Mesenchymal stem cell (in vitro differentiated cells and primary cell): ENCODE results near the gene ADD1.

ENCODE experiments used
- DNase-seq: peaks from one replicate; pipeline ENCODE4 v3.0.0-alpha.2; 2013
- H2AFZ ChIP-seq: one replicate; pipeline ENCODE4 v1.6.1; 2013; ENCODE audit warnings: low read depth, mild to moderate bottlenecking, control low read depth, inconsistent platforms, low read length, moderate library complexity
- H2AK5ac ChIP-seq: 2 replicates; pipeline ENCODE4 v1.6.1; 2013; ENCODE audit warnings: low read length, moderate library complexity, mild to moderate bottlenecking, inconsistent platforms; ENCODE audit not compliant: severe bottlenecking
- H2BK120ac ChIP-seq: one replicate; pipeline ENCODE4 v1.6.1; 2013; ENCODE audit warnings: low read depth, mild to moderate bottlenecking, inconsistent platforms, low read length, moderate library complexity
- H2BK12ac ChIP-seq, 2 experiments: one replicate each; pipeline ENCODE4 v1.6.1; 2013; ENCODE audit warnings: inconsistent platforms in 2 of 2, low read length in 2 of 2, mild to moderate bottlenecking in 2 of 2, moderate library complexity in 2 of 2, control low read depth in 1 of 2
- H2BK15ac ChIP-seq: one replicate; pipeline ENCODE4 v1.6.1; 2013; ENCODE audit warnings: mild to moderate bottlenecking, low read depth, inconsistent platforms; ENCODE audit not compliant: poor library complexity, severe bottlenecking
- H2BK5ac ChIP-seq: 2 replicates; pipeline ENCODE4 v1.6.1; 2013; ENCODE audit warnings: low read depth, mild to moderate bottlenecking, low read length, control low read depth, inconsistent platforms; ENCODE audit not compliant: poor library complexity, severe bottlenecking
- H3K14ac ChIP-seq, 2 experiments: one replicate each; pipeline ENCODE4 v1.6.1; 2013; ENCODE audit warnings: inconsistent platforms in 2 of 2, low read length in 2 of 2, control low read depth in 1 of 2, mild to moderate bottlenecking in 1 of 2, moderate library complexity in 1 of 2
- H3K18ac ChIP-seq, 2 experiments: one replicate each; pipeline ENCODE4 v1.6.1; 2013; ENCODE audit warnings: inconsistent platforms in 2 of 2, low read length in 2 of 2, control low read depth in 1 of 2, low read depth in 1 of 2, mild to moderate bottlenecking in 1 of 2
- H3K23ac ChIP-seq, 2 experiments: one replicate each; pipeline ENCODE4 v1.6.1; 2013; ENCODE audit warnings: inconsistent platforms in 2 of 2, low read length in 2 of 2, mild to moderate bottlenecking in 2 of 2, moderate library complexity in 2 of 2, control low read depth in 1 of 2
- H3K27ac ChIP-seq: 2 replicates; pipeline ENCODE4 v1.5.1; 2013; ENCODE audit warnings: mild to moderate bottlenecking, moderate library complexity, low read length, control low read depth, inconsistent platforms; ENCODE audit not compliant: poor library complexity, severe bottlenecking
- H3K27me3 ChIP-seq, 2 experiments: 2 replicates each; pipeline versions ENCODE4 v1.6.1 to v1.7.0; 2013; ENCODE audit warnings: low read length in 2 of 2, mild to moderate bottlenecking in 2 of 2, moderate library complexity in 2 of 2, control low read depth in 1 of 2, inconsistent platforms in 1 of 2; ENCODE audit not compliant: control insufficient read depth in 1 of 2, insufficient read depth in 1 of 2
- H3K36me3 ChIP-seq, 2 experiments: 2 replicates each; pipeline versions ENCODE4 v1.6.1 to v1.7.0; 2013; ENCODE audit warnings: low read length in 2 of 2, control low read depth in 1 of 2, inconsistent platforms in 1 of 2, low read depth in 1 of 2, mild to moderate bottlenecking in 1 of 2; ENCODE audit not compliant: insufficient read depth in 2 of 2, control insufficient read depth in 1 of 2
- H3K4ac ChIP-seq, 2 experiments: one replicate each; pipeline ENCODE4 v1.6.1; 2013; ENCODE audit warnings: inconsistent platforms in 2 of 2, low read length in 2 of 2, mild to moderate bottlenecking in 2 of 2, moderate library complexity in 2 of 2, control low read depth in 1 of 2, low read depth in 1 of 2
- H3K4me1 ChIP-seq: 2 replicates; pipeline ENCODE4 v1.6.1; 2013; ENCODE audit warnings: low read depth, low read length, control low read depth; ENCODE audit not compliant: control insufficient read depth, insufficient read depth
- H3K4me2 ChIP-seq: 2 replicates; pipeline ENCODE4 v1.6.1; 2013; ENCODE audit warnings: low read length, mild to moderate bottlenecking, inconsistent platforms; ENCODE audit not compliant: poor library complexity, severe bottlenecking
- H3K4me3 ChIP-seq, 2 experiments: 2 replicates each; pipeline versions ENCODE4 v1.5.1 to v1.7.0; 2013; ENCODE audit warnings: low read length in 2 of 2, mild to moderate bottlenecking in 2 of 2, control low read depth in 1 of 2, low read depth in 1 of 2; ENCODE audit not compliant: insufficient read depth in 1 of 2
- H3K79me1 ChIP-seq: replicated peaks from 2 replicates; pipeline ENCODE4 v1.6.1; 2013; ENCODE audit warnings: mild to moderate bottlenecking, control low read depth, low read length, inconsistent platforms; ENCODE audit not compliant: poor library complexity, severe bottlenecking
- H3K9ac ChIP-seq: 2 replicates; pipeline ENCODE4 v1.7.0; 2013; ENCODE audit warnings: mild to moderate bottlenecking, low read length, moderate library complexity
- H3K9me3 ChIP-seq: 2 replicates; pipeline ENCODE4 v1.7.0; 2013; ENCODE audit warnings: mild to moderate bottlenecking, low read length; ENCODE audit not compliant: control insufficient read depth
- H4K8ac ChIP-seq: one replicate; pipeline ENCODE4 v1.6.1; 2013; ENCODE audit warnings: inconsistent platforms, mild to moderate bottlenecking, low read length, moderate library complexity
- H4K91ac ChIP-seq: one replicate; pipeline ENCODE4 v1.6.1; 2013; ENCODE audit warnings: mild to moderate bottlenecking, low read length, inconsistent platforms
- WGBS: methylation state at CpG from one replicate; pipeline ENCODE4 v1.1.7; 2013; ENCODE audit warnings: mixed read lengths; 5-methylcytosine and 5-hydroxymethylcytosine counted together

Gene ADD1

GRCh38 chr4:2930135-2930757 lies 86.6 kb downstream of the ADD1 start:
- H4K91ac ChIP-seq, result peak overlapping the region; percentile 83
- H3K79me1 ChIP-seq, result peaks cover 40% of the 10 kb centered on the region
- H3K23ac ChIP-seq, result no peak overlapping the region
- H2BK15ac ChIP-seq, result no peak overlapping the region
- DNase-seq, result no peak
- no peaks in the 10 kb centered on the region for H3K27me3 ChIP-seq
- H2AFZ ChIP-seq, result no peak overlapping the region
- H3K9me3 ChIP-seq, result no peaks in the 10 kb centered on the region
- no peak overlapping the region for H2BK120ac ChIP-seq
- peak overlapping the region; percentile 21 for H3K27ac ChIP-seq
- no peak overlapping the region for H3K9ac ChIP-seq
- H3K36me3 ChIP-seq, result peaks cover 71 to 78% of the 10 kb centered on the region in 2 experiments
- no peak overlapping the region for H2AK5ac ChIP-seq
- no peak overlapping the region for H3K14ac ChIP-seq
- no peak overlapping the region for H2BK5ac ChIP-seq
- peaks cover 33% of the 10 kb centered on the region for H3K4me1 ChIP-seq
- no peak overlapping the region for H2BK12ac ChIP-seq
- H3K4ac ChIP-seq, result no peak overlapping the region
- H3K4me2 ChIP-seq, result no peak overlapping the region
- H3K18ac ChIP-seq, result no peak overlapping the region
- WGBS, result 95% methylated on average over 12 of the region's 12 CpGs
- H3K4me3 ChIP-seq, result no peak overlapping the region
- no peak overlapping the region for H4K8ac ChIP-seq

DNA sequence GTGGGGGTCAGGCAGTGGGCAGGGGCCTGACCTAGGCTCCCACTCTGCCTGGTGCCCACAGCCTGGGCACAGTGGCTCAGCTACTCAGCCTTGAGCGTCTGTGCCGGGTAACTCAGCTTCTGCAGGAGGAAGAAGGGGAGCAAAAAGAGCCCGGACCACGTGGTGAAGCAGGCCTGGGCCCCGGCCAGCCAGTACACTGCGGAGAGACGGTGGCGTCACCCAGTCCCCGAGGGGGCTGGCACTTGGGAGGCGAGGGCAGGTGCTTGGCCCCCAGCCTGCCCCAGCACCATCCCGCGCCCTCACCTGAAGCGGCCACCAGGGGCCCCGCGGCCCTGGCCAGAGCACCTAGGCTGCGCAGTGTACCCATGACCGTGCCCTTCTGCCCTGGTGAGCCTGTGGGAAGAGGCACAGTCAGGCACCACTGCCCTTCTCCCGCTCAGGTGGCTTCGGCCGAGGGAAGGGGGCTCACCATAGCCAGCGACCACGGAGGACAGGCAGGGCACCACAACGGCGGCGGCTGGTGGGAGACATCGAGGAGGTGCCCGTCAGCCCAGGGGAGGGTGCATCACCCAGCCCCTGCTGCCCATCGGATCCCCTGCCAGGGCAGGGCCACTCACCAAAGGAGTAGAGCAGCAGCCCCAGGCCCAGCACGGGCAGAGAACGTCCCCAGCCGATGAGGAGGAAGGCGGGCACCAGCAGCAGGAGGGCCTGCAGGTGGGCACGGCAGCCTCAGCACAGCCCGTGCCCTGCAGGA lies 87.3 kb downstream of the ADD1 start:
- Histone ChIP-seq H3K9me3 (no peaks in the 10 kb centered on the region), H3K14ac (no peak overlapping the region), H3K9ac (no peak overlapping the region), H2BK12ac (no peak overlapping the region), H3K79me1 (peaks cover 36% of the 10 kb centered on the region), H2AFZ (no peak overlapping the region), H3K27me3 (no peaks in the 10 kb centered on the region), H2BK120ac (no peak overlapping the region), H3K18ac (no peak overlapping the region), H3K4me3 (no peak overlapping the region), H3K4me1 (peaks cover 38% of the 10 kb centered on the region), H3K4ac (no peak overlapping the region), H2BK5ac (no peak overlapping the region), H4K8ac (no peak overlapping the region), H3K23ac (no peak overlapping the region), H4K91ac (no peak overlapping the region), H3K36me3 (peaks cover 67 to 72% of the 10 kb centered on the region in 2 experiments), H2AK5ac (no peak overlapping the region), H3K27ac (no peak overlapping the region), H3K4me2 (no peak overlapping the region), H2BK15ac (no peak overlapping the region)
- no peak for DNase-seq
- WGBS, result 94% methylated on average over 34 of the region's 34 CpGs

GRCh38 chr4:2931512-2932301 lies 88.1 kb downstream of the ADD1 start:
- no peaks in the 10 kb centered on the region for H3K9me3 ChIP-seq
- no peak overlapping the region for H3K9ac ChIP-seq
- H2AK5ac ChIP-seq, result no peak overlapping the region
- no peak overlapping the region for H3K18ac ChIP-seq
- H2AFZ ChIP-seq, result no peak overlapping the region
- no peak overlapping the region for H2BK12ac ChIP-seq
- peaks cover 45% of the 10 kb centered on the region for H3K4me1 ChIP-seq
- H3K79me1 ChIP-seq, result peaks cover 33% of the 10 kb centered on the region
- H3K4ac ChIP-seq, result no peak overlapping the region
- H4K91ac ChIP-seq, result peak overlapping the region; percentile 35
- H3K4me2 ChIP-seq, result no peak overlapping the region
- no peak for DNase-seq
- H2BK5ac ChIP-seq, result no peak overlapping the region
- H3K27ac ChIP-seq, result no peak overlapping the region
- H3K14ac ChIP-seq, result no peak overlapping the region
- peaks cover 64 to 69% of the 10 kb centered on the region in 2 experiments for H3K36me3 ChIP-seq
- WGBS, result 93% methylated on average over 38 of the region's 38 CpGs
- H3K23ac ChIP-seq, result no peak overlapping the region
- H2BK120ac ChIP-seq, result no peak overlapping the region
- no peak overlapping the region for H3K4me3 ChIP-seq
- H4K8ac ChIP-seq, result no peak overlapping the region
- H2BK15ac ChIP-seq, result no peak overlapping the region
- H3K27me3 ChIP-seq, result no peaks in the 10 kb centered on the region
